C4-2B (cell line): ENCODE measurements around the gene DDC.
A peak's percentile ranks its signal among the peaks of the same experiment; 100 is the strongest.

Experiments used
- H3K27ac ChIP-seq: fragments of 450-650 bp; 2 replicates; pipeline ENCODE4 v1.5.1; 2017
- CTCF ChIP-seq: fragments of 450-650 bp; conservative IDR thresholded peaks from 2 replicates; pipeline ENCODE4 v1.5.1; 2017; ENCODE audit warnings: mild to moderate bottlenecking
- ZFX ChIP-seq: fragments of 450-650 bp; IDR thresholded peaks from 2 replicates; pipeline ENCODE4 v1.6.1; 2017

The DDC gene

DNA sequence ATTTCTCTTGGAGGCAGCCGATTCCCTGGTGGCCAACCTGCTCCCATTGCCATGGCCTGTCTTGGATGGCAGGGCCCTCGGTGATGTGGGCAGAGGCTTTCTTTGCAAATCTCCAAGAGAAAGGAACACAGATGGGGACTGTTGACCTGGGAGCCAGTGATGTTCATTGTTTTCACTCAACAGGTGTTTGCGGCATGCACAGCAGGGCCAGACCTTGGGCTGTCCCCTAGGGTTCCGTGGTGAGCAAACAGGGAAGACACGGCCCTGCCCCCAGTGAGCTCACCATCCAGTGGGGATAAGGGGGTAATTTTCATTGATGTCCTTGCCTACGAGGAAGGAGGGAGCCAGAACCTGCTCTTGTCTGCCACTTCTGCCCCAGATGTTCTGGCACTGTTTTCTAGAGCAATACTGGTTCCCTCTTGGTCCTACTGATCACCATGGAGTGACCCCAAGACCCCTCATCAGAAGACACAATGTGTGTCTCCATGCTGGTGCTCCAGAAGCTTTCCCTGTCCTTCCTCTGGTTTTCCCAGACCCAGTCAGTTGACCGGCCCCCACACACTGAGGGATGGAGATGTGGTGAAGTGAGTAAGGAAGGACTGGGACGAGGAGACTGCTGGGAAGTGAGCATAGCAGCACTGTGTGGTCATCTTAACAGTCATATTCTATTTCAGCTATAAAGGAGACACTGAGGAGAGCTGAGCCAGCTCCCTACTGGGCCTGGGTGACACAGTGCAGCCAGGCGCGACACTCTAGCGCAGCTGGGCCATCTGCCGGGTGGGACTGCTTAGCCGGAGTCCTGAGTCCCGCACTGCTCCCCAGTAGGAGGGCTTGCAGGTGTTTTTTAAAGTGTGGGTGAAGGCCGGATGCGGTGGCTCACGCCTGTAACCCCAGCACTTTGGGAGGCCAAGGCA, 94.7 kb downstream of the DDC start:
- H3K27ac ChIP-seq, result no peak overlapping the region
- TF ChIP-seq CTCF (no peak), ZFX (no peak)

DNA sequence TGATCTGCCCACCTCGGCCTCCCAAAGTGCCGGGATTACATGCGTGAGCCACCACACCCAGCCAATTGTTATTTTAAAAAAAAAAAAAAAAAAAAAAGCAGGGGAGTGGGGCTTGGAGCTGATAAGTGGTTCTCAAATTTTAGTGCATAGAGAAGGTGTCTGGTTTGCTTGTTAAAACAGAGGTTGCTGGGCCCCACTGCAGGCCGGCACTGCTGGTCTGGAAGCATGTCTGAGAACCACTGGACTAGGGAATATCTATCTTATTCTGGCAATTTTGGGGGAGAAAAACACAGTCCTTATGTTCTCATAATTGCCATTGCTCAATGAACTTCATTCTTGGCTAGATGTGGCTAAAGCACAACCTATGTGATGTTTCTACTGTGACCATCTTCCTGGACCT, 96.0 kb downstream of the DDC start:
- H3K27ac ChIP-seq, result no peak overlapping the region
- no peak for TF ChIP-seq ZFX
- TF ChIP-seq CTCF, result no peak

DNA sequence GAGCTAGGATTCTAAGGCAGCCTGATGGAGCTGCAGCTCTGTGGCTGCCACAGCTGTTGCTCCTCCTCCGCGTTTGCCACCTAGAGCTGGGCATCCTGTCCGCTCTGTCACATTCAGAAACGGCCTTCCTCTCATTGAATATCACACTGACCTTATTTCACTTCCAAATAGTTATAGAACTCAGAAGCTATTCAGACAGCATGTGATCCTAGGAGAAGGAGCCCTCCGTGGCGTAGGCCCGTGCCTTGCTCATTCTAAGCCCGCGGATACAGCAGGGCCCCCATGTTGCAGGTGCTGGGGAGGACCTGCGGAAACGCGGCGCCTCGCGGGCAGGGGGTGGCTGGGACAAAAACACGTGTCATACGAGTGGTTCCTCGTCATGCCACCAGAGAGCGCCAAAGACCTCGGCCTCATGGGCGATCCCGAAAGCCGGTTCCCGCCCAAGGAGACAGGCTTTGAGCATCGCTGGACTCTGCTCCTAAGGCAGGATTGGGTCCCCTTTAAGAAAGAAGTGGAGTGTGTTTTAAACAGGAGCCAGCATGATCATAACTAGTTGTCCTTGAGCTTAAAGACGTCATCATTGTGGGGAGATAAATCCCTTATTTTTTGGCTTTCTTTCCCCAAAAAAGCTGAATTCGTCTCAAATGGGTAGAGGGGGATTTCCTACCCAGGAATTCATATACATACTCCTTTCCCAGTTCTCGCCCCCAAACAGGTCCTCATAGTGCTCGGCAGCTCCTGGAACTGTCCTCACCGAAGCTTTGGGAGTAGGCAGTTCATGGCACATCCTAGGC, 97.2 kb downstream of the DDC start:
- TF ChIP-seq CTCF (peak; percentile 96), ZFX (no peak)
- H3K27ac ChIP-seq, result peak overlapping the region; percentile 15; the same call in 1 of the 2 replicates

GRCh38 chr7:50466815-50467585, 98.2 kb downstream of the DDC start:
- no peak for TF ChIP-seq CTCF
- no peak for TF ChIP-seq ZFX
- H3K27ac ChIP-seq, result no peak overlapping the region

- TF ChIP-seq CTCF, result no peak
- no peak for TF ChIP-seq ZFX
- no peak overlapping the region for H3K27ac ChIP-seq
These were observed 102.2 kb downstream of the DDC start for GRCh38 chr7:50463035-50463434.

DNA sequence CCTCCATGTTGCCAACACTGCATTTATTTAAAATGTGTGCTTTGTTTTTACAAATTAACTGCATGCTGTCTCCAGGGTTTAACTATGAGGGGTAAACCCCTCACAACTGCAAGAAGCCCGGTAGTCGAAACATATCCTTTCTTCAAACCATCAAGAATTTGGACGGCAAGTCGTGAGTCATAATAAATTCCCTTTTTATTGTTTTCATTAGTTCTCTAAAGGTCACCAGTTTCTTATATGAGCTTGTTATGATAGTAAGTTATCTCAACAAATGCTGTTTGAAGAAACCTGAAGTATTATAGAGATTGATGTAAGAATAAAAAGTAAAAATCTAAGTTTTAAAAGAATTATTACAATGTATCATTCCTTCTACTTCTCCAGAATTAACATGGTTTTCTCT, 102.8 kb downstream of the DDC start:
- no peak overlapping the region for H3K27ac ChIP-seq
- no peak for TF ChIP-seq ZFX
- no peak for TF ChIP-seq CTCF
